ENCODE data around the gene HIGD2A. TPM values are rescaled to one million over a fixed set of nuclear protein-coding genes. Genes with fewer than 3 reads are reported as not detected.

The HIGD2A gene
- total and polyA plus RNA-seq, 2 of the 13 experiments (the other 11 are each of a cell fraction or from before 2014, with no cell fraction given): 89.2 to 146 TPM

DNA sequence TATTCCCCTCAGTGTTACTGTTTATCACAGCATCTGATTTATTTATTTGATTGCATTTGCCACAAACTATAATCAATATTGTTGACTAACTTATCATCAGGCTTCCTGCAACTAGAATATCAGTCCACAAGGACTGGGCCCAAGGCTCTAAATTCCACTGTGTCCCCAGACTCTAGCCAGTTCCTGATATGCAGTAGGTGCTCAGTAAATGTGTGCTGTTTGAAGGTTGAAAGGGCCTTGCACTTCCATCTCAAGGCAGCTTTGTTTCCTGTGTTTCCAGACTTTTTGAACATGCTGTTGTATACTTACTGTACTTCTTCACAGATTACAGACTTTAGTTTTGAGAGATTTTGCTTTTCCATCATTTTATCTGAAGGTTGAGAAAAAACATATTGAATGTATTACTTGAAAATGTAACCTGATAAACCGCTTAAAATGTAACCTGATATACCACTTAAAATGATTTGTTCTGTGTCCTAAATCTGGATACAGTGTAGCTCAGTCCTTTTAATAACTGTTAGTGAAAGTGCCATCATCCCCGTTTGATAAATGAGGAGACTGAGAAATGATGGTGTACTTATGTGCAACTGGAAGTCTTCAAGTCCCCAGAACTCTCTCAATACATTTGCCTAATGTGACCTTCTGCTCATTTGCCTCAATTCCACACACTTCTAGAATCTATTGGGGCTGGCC is 45.6 kb upstream of the HIGD2A start:
- 97% methylated on average over 2 of the region's 2 CpGs for WGBS (ENCODE audit: low lambda C conversion rate)
- no TSS peak for BruUV-seq (replicated peaks)
- Histone ChIP-seq H3K4me1 (ENCODE audit: insufficient read depth, low read length) (peaks cover 42% of the 10 kb centered on the region), H3K79me2 (ENCODE audit: insufficient read depth, low read length) (no peaks in the 10 kb centered on the region), H2AFZ (ENCODE audit: low read length) (no peak overlapping the region), H3K4me2 (ENCODE audit: low read depth, low read length) (no peak overlapping the region), H3K27me3 (ENCODE audit: control insufficient read depth in 1 of 2, insufficient read depth in 2 of 2, low read length in 2 of 2) (no peaks in the 10 kb centered on the region), H3K9ac (ENCODE audit: insufficient read depth, low read depth, low read length) (no peak overlapping the region), H3K36me3 (replicated peaks in 1 of 2; ENCODE audit: control insufficient read depth in 1 of 2, insufficient read depth in 2 of 2, low read length in 2 of 2) (peaks cover 13 to 26% of the 10 kb centered on the region in 2 experiments; a peak in 4 of 5 replicates), H3K4me3 (replicated peaks in 1 of 3; ENCODE audit: insufficient read depth in 1 of 3, low read depth in 2 of 3, low read length in 3 of 3) (no peak overlapping the region), H4K20me1 (ENCODE audit: insufficient read depth, low read length) (no peaks in the 10 kb centered on the region), H3K27ac (ENCODE audit: extremely low read length, insufficient read depth, low read length) (peak overlapping the region; percentile 47), H3K9me3 (ENCODE audit: low read length) (no peaks in the 10 kb centered on the region)
- DNase-seq (ENCODE audit: low spot score) (no peak), FAIRE-seq (no peak), ATAC-seq (no peak; the same call in 2 of the 3 replicates)
- intact Hi-C loops (cut with micrococcal nuclease; ENCODE audit: unreplicated experiment): no loop called here
- in situ Hi-C loops (cut with HindIII; ENCODE audit: extremely low pct_ligation_motif_present, low pct_unique_long_range_greater_than_20kb): no loop called here
- TF ChIP-seq PPARG (CRISPR knock-in tag; conservative IDR thresholded peaks at IDR 0.05) (no peak), HOXA9 (CRISPR knock-in tag; IDR thresholded peaks at IDR 0.05; ENCODE audit: borderline replicate concordance) (no peak), PRMT3 (CRISPR knock-in tag; IDR thresholded peaks at IDR 0.05; ENCODE audit: borderline replicate concordance, low read depth) (no peak), ISL2 (CRISPR knock-in tag; IDR thresholded peaks at IDR 0.05) (no peak), ZBTB7A (CRISPR knock-in tag; IDR thresholded peaks at IDR 0.05) (no peak), FOXO1 (CRISPR knock-in tag; IDR thresholded peaks at IDR 0.05) (no peak), ZNF7 (CRISPR knock-in tag; IDR thresholded peaks at IDR 0.05) (no peak), ZNF441 (CRISPR knock-in tag; IDR thresholded peaks at IDR 0.05; ENCODE audit: borderline replicate concordance) (no peak), POGK (CRISPR knock-in tag; conservative IDR thresholded peaks at IDR 0.05) (no peak), ZNF614 (CRISPR knock-in tag; IDR thresholded peaks at IDR 0.05; ENCODE audit: borderline replicate concordance) (no peak), ZFAT (CRISPR knock-in tag; conservative IDR thresholded peaks at IDR 0.05) (no peak), PBX3 (CRISPR knock-in tag; IDR thresholded peaks at IDR 0.05; ENCODE audit: borderline replicate concordance) (no peak), SRSF1 (optimal IDR thresholded peaks at IDR 0.05; ENCODE audit: low read depth, low read length) (no peak), MZF1 (CRISPR knock-in tag; IDR thresholded peaks at IDR 0.05; ENCODE audit: borderline replicate concordance) (no peak), ZNF333 (CRISPR knock-in tag; IDR thresholded peaks at IDR 0.05; ENCODE audit: borderline replicate concordance) (no peak)
- POLR2A ChIA-PET: no interaction called here
- CTCF ChIA-PET (ENCODE audit: low intra/inter-chr PET ratio, low total read pairs): no interaction called here

Measured in HepG2 (cell line).